ENCODE data around the gene ODF4.

- TF ChIP-seq CTCF (IDR thresholded peaks at IDR 0.05 in 4 of 5, conservative IDR thresholded peaks at IDR 0.05 in 1 of 5) (no peak), POLR2A (IDR thresholded peaks at IDR 0.05) (no peak)
These were observed 45.2 kb downstream of the ODF4 start for GRCh38 chr17:8384801-8385378.

All from gastrocnemius medialis (tissue), 4 donors.